GM12878 (cell line): Measurements from ENCODE around the gene PHF20.

Source experiments
- ATF2 ChIP-seq: IDR thresholded peaks from 2 replicates; pipeline ENCODE4 v1.6.1; 2012; ENCODE audit warnings: low read length, inconsistent platforms
- CHD2 ChIP-seq: IDR thresholded peaks from 2 replicates; pipeline ENCODE4 v1.6.1; 2011; ENCODE audit warnings: low read depth, low read length, improper control_type of control experiment, borderline replicate concordance
- CTCF ChIP-seq, 3 experiments: IDR thresholded peaks in 2 of 3; conservative IDR thresholded peaks in 1 of 3; 2 replicates each; pipeline ENCODE4 v1.5.1; 2011; ENCODE audit warnings: low read depth in 3 of 3, low read length in 3 of 3, mild to moderate bottlenecking in 3 of 3, control low read depth in 2 of 3, moderate library complexity in 2 of 3, inconsistent platforms in 1 of 3, mixed read lengths in 1 of 3; ENCODE audit not compliant: control insufficient read depth in 2 of 3, insufficient read depth in 1 of 3; ENCODE audit errors: extremely low read depth in 1 of 3
- EGR1 ChIP-seq, 2 experiments: IDR thresholded peaks; 1 replicate in 1 of 2; 2 replicates in 1 of 2; pipeline ENCODE4 v1.6.1; 2011 to 2012; ENCODE audit warnings: low read depth in 2 of 2, low read length in 2 of 2, borderline replicate concordance in 1 of 2, mild to moderate bottlenecking in 1 of 2, moderate library complexity in 1 of 2
- ESRRA ChIP-seq: IDR thresholded peaks from 2 replicates; pipeline ENCODE4 v1.6.1; 2012; ENCODE audit warnings: mild to moderate bottlenecking, low read length, improper control_type of control experiment
- EZH2 ChIP-seq: IDR thresholded peaks from 2 replicates; pipeline ENCODE4 v1.6.1; 2012; ENCODE audit warnings: low read depth, mild to moderate bottlenecking, control low read depth, inconsistent platforms, low read length, borderline replicate concordance; ENCODE audit not compliant: control insufficient read depth
- GATAD2B ChIP-seq: fragments of 450-650 bp; conservative IDR thresholded peaks from 2 replicates; pipeline ENCODE4 v1.6.1; 2017; ENCODE audit warnings: low read depth, mild to moderate bottlenecking, moderate library complexity
- POLR2A ChIP-seq: IDR thresholded peaks from 2 replicates; pipeline ENCODE4 v1.6.1; 2011; ENCODE audit warnings: low read depth, mild to moderate bottlenecking, low read length
- POLR2AphosphoS5 ChIP-seq: IDR thresholded peaks from 2 replicates; pipeline ENCODE4 v1.6.1; 2011; ENCODE audit warnings: mild to moderate bottlenecking, low read length, inconsistent platforms
- RBBP5 ChIP-seq: fragments of 200-600 bp; sonication (generic); conservative IDR thresholded peaks from 2 replicates; pipeline ENCODE4 v1.6.1; 2016
- USF1 ChIP-seq: IDR thresholded peaks from 2 replicates; pipeline ENCODE4 v1.6.1; 2011; ENCODE audit warnings: borderline replicate concordance, low read depth, mild to moderate bottlenecking, moderate library complexity, mixed read lengths, low read length; ENCODE audit not compliant: insufficient read depth; ENCODE audit errors: extremely low read length
- ZNF24 ChIP-seq: fragments of 450-650 bp; IDR thresholded peaks from 2 replicates; pipeline ENCODE4 v1.6.1; 2017; ENCODE audit warnings: antibody characterized with exemption, mild to moderate bottlenecking
- TF ChIP-seq, protein P1 (sequence below): IDR thresholded peaks from 2 replicates; pipeline ENCODE4 v1.6.1; 2012; ENCODE audit warnings: improper control_type of control experiment, low read depth, low read length; ENCODE audit not compliant: insufficient replicate concordance

- no peak for TF ChIP-seq POLR2A
- no peak for TF ChIP-seq POLR2AphosphoS5
- TF ChIP-seq CHD2, result no peak
- TF ChIP-seq, protein P1, sequence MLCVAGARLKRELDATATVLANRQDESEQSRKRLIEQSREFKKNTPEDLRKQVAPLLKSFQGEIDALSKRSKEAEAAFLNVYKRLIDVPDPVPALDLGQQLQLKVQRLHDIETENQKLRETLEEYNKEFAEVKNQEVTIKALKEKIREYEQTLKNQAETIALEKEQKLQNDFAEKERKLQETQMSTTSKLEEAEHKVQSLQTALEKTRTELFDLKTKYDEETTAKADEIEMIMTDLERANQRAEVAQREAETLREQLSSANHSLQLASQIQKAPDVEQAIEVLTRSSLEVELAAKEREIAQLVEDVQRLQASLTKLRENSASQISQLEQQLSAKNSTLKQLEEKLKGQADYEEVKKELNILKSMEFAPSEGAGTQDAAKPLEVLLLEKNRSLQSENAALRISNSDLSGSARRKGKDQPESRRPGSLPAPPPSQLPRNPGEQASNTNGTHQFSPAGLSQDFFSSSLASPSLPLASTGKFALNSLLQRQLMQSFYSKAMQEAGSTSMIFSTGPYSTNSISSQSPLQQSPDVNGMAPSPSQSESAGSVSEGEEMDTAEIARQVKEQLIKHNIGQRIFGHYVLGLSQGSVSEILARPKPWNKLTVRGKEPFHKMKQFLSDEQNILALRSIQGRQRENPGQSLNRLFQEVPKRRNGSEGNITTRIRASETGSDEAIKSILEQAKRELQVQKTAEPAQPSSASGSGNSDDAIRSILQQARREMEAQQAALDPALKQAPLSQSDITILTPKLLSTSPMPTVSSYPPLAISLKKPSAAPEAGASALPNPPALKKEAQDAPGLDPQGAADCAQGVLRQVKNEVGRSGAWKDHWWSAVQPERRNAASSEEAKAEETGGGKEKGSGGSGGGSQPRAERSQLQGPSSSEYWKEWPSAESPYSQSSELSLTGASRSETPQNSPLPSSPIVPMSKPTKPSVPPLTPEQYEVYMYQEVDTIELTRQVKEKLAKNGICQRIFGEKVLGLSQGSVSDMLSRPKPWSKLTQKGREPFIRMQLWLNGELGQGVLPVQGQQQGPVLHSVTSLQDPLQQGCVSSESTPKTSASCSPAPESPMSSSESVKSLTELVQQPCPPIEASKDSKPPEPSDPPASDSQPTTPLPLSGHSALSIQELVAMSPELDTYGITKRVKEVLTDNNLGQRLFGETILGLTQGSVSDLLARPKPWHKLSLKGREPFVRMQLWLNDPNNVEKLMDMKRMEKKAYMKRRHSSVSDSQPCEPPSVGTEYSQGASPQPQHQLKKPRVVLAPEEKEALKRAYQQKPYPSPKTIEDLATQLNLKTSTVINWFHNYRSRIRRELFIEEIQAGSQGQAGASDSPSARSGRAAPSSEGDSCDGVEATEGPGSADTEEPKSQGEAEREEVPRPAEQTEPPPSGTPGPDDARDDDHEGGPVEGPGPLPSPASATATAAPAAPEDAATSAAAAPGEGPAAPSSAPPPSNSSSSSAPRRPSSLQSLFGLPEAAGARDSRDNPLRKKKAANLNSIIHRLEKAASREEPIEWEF, result no peak
- no peak for TF ChIP-seq CTCF (IDR thresholded peaks at IDR 0.05 in 2 of 3, conservative IDR thresholded peaks at IDR 0.05 in 1 of 3; ENCODE audit: control insufficient read depth in 2 of 3, extremely low read depth in 1 of 3, insufficient read depth in 1 of 3, low read depth in 3 of 3, low read length in 3 of 3)
- TF ChIP-seq USF1, result no peak
- no peak for TF ChIP-seq ZNF24
- no peak for TF ChIP-seq RBBP5
- TF ChIP-seq EGR1 (IDR thresholded peaks at IDR 0.05; ENCODE audit: borderline replicate concordance in 1 of 2, low read depth in 2 of 2, low read length in 2 of 2), result no peak
- no peak for TF ChIP-seq EZH2
- TF ChIP-seq ATF2, result no peak
- TF ChIP-seq GATAD2B, result no peak
- TF ChIP-seq ESRRA, result no peak
These were observed 114.7 kb downstream of the PHF20 start for GRCh38 chr20:35886537-35886936.
